Inferior parietal cortex (tissue), 1 donor: ENCODE measurements around the gene NLRC3.

Experiments used
- DNase-seq: peaks from one replicate; pipeline ENCODE4 v3.0.0-alpha.2; 2016; ENCODE audit errors: extremely low spot score

Gene NLRC3

GRCh38 chr16:3546986-3547682 is 30.1 kb downstream of the NLRC3 start:
- DNase-seq, result no peak

GRCh38 chr16:3542601-3543373 is 34.4 kb downstream of the NLRC3 start:
- no peak for DNase-seq

GRCh38 chr16:3541527-3542155 is 35.6 kb downstream of the NLRC3 start:
- no peak for DNase-seq

GRCh38 chr16:3538222-3538621 is 39.0 kb downstream of the NLRC3 start:
- DNase-seq, result no peak

GRCh38 chr16:3536851-3537250 is 40.4 kb downstream of the NLRC3 start:
- no peak for DNase-seq

- DNase-seq, result no peak
These were observed 40.9 kb downstream of the NLRC3 start for GRCh38 chr16:3536271-3536731.

GRCh38 chr16:3534126-3534525 is 43.1 kb downstream of the NLRC3 start:
- DNase-seq, result no peak

GRCh38 chr16:3532741-3533140 is 44.5 kb downstream of the NLRC3 start:
- no peak for DNase-seq

GRCh38 chr16:3530371-3530914 is 46.8 kb downstream of the NLRC3 start:
- DNase-seq, result no peak

- DNase-seq, result no peak
These were observed 48.0 kb downstream of the NLRC3 start for GRCh38 chr16:3529175-3529574.

- no peak for DNase-seq
These were observed 48.8 kb downstream of the NLRC3 start for GRCh38 chr16:3528406-3528805.

- DNase-seq, result peak; percentile 75
These were observed 49.9 kb downstream of the NLRC3 start for GRCh38 chr16:3527216-3527829.

- DNase-seq, result no peak
These were observed 51.3 kb downstream of the NLRC3 start for GRCh38 chr16:3525951-3526350.

- no peak for DNase-seq
These were observed 53.9 kb downstream of the NLRC3 start for GRCh38 chr16:3523281-3523680.

- no peak for DNase-seq
These were observed 56.4 kb downstream of the NLRC3 start for GRCh38 chr16:3520841-3521240.

GRCh38 chr16:3520413-3520812 is 56.8 kb downstream of the NLRC3 start:
- DNase-seq, result no peak

GRCh38 chr16:3519581-3519980 is 57.6 kb downstream of the NLRC3 start:
- DNase-seq, result no peak

- no peak for DNase-seq
These were observed 58.2 kb downstream of the NLRC3 start for GRCh38 chr16:3518986-3519348.

GRCh38 chr16:3518292-3518985 is 58.8 kb downstream of the NLRC3 start:
- no peak for DNase-seq

GRCh38 chr16:3515897-3516296 is 61.3 kb downstream of the NLRC3 start:
- no peak for DNase-seq

GRCh38 chr16:3514621-3515020 is 62.6 kb downstream of the NLRC3 start:
- no peak for DNase-seq
